GM23338 (cell line): Measurements from ENCODE around the gene ACY1.

Experiments
- EZH2 ChIP-seq: fragments of 200-600 bp; sonication (generic); IDR thresholded peaks from one replicate; pipeline ENCODE4 v1.8.0; 2017; ENCODE audit warnings: antibody characterized with exemption, mild to moderate bottlenecking, low read depth; ENCODE audit not compliant: unreplicated experiment
- POLR2AphosphoS5 ChIP-seq: IDR thresholded peaks from 2 replicates; pipeline ENCODE4 v1.6.1; 2016; ENCODE audit warnings: antibody characterized with exemption, low read depth
- TF ChIP-seq, protein P1 (sequence below), 2 experiments: fragments of 200-600 bp in 1 of 2; sonication (generic) in 1 of 2; conservative IDR thresholded peaks; 2 replicates each; pipeline versions ENCODE4 v1.5.1 to v1.6.1; 2016 to 2017; ENCODE audit warnings: antibody characterized with exemption in 2 of 2, low read depth in 2 of 2, mild to moderate bottlenecking in 2 of 2, moderate library complexity in 1 of 2

- TF ChIP-seq, protein P1, sequence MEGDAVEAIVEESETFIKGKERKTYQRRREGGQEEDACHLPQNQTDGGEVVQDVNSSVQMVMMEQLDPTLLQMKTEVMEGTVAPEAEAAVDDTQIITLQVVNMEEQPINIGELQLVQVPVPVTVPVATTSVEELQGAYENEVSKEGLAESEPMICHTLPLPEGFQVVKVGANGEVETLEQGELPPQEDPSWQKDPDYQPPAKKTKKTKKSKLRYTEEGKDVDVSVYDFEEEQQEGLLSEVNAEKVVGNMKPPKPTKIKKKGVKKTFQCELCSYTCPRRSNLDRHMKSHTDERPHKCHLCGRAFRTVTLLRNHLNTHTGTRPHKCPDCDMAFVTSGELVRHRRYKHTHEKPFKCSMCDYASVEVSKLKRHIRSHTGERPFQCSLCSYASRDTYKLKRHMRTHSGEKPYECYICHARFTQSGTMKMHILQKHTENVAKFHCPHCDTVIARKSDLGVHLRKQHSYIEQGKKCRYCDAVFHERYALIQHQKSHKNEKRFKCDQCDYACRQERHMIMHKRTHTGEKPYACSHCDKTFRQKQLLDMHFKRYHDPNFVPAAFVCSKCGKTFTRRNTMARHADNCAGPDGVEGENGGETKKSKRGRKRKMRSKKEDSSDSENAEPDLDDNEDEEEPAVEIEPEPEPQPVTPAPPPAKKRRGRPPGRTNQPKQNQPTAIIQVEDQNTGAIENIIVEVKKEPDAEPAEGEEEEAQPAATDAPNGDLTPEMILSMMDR (conservative IDR thresholded peaks at IDR 0.05; ENCODE audit: low read depth in 2 of 2), result peak in 1 of 2 experiments; percentile 9; a peak in 1 of 4 replicates
- TF ChIP-seq POLR2AphosphoS5, result peak; percentile 88
- TF ChIP-seq EZH2, result no peak
Measured at GRCh38 chr3:51982838-51983577, at the start of gene ACY1.
